Fibroblast of skin of right biceps (primary cell): Measurements from ENCODE around the gene THOC2.
"Not testable (repeated sequence)": the region's sequence is repeated elsewhere in the genome, so short reads cannot be mapped to it uniquely, and the experiment has no call there.

Experiments used
- DNase-seq: peaks from one replicate; pipeline ENCODE4 v3.0.0-alpha.2; 2013

THOC2 gene

DNA sequence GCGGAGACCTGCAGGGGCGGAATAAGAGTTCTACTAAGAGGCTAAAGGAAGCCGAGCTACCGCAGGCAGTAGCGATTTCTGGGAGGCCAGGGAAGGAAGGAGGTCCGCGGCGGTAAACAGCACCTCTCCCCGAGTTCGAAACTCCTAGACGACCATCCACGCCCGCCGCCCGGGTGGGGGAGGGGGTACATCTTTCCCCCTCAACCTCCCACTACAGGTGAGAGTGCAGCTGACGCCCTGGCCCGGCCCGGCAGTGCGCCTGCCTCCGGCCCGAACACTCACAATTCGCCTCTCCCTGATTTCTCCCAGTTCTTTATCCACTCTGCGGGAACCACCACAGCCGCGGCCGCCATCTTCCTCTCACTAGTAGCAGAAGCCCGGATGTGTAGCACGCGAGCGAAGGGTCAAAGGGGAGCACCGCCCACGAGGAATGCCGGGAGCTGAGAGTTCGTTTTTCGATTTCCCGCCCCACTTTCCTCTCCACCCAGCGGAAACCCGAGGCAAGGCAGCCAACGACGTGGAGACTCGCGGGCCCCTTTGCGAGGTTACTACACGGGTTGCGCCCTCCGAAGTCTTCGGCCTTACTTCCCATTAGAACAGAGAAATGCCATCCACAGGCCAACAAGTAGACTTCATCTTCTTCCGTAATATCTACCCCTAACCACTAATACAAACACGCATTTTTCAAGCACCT is at the start of gene THOC2:
THOC2 (minus strand) TSS at position 383 of the 694 bp plus-strand sequence; CDS start at position 353, 30 bp downstream.
- peak; percentile 87 for DNase-seq

- DNase-seq: not testable (repeated sequence)
Observed at GRCh38 chrX:123781786-123782185, 48.9 kb upstream of the THOC2 start.

DNA sequence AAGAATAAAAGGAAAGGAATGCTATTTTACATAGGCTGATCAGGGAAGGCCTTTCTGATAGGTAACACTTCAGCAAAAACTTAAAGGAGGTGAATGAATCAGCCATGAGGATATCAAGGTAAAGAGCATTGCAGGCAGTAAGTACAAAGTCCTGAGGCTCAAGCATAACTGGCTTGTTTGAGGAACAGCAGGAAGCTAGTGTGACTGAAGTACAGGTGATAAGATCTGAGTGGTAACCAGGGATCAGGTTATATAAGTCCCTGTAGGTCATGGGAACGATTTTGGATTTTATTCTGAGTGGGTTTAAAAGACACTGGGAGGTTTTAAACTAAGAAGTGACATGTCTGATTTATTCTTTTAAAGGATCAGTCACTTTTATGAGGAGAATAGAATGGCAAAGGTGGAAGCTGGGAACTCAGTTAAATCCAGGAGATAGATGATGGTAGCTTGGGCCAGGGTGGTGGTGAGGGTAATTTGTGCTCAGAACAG is 47.1 kb upstream of the THOC2 start:
- no peak for DNase-seq

- DNase-seq: peak; percentile 15
Observed at GRCh38 chrX:123773258-123773988, 40.6 kb upstream of the THOC2 start.

DNA sequence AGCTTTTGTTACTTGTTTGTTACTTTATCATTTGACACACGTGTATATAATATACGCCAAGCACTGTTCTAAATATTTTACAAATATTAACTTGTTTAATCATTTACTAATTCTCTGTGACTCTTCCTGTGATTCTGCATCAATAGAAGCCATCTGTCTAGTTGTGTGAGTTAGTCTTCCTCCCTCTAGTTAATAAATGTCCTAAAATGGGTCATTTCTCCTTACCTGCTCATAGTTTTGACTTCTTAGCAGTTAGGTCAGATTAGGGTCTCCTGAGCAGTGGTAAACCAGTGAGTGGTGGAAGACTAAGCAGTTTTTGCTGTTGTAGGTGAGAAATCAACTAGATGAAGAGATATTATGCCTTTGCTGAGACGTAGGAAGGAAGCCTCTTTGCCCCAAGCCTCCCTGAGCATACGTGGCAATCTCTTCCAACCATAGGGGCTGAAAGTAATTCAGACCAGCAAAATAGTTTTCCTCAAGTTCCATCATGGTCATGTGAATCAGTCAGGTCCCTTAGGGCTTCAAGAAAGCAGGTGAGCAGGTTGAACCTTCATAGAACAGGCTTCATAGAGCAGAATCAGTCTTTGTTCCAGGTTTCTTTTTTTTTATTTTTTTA is 38.7 kb upstream of the THOC2 start:
- DNase-seq: no peak

DNA sequence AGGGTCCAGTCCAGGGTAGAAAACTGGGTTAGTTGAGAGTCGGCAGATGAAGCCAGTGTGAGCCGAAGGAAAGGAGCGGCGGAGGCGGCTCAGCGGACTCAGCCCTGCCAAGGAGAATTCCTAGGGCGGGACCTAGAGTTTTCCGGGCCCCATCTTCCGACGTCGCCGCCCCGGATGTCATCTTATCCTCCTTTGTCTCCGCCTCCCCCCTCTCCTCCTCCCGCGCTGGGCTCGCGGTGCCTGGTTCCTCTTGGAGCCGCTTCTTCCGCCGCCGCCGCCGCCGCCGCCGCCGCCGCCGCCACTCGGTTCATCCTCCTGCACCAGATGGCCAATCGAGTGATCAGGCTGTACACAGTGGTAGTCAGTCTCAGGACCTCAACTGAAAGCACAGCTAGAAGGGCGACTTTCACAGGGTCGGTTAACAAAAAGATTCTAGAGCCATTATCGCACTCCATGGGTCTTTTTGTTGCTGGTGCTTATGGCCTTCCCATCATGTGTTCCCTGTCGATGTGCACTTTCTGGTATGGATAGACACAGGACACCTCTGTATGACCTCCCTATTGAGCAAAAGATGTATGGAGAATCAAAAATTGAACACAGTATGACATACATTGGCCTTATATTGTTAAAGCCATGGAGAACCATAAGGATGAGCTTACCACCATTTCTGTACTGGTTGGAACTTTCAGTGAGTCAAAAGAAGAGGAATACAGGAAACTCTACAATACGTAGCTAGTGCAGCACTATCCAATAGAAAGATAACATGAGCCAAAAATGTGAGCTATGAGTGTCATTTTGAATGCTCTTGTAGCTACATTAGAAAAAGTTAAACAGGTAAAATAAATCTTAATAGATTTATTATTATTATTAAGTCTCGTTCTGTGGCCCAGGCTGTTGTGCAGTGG is 32.4 kb upstream of the THOC2 start:
- DNase-seq: peak; percentile 90

GRCh38 chrX:123759849-123760248 is 27.0 kb upstream of the THOC2 start:
- not testable (repeated sequence) for DNase-seq

GRCh38 chrX:123757794-123758193 is 24.9 kb upstream of the THOC2 start:
- DNase-seq: not testable (repeated sequence)

DNA sequence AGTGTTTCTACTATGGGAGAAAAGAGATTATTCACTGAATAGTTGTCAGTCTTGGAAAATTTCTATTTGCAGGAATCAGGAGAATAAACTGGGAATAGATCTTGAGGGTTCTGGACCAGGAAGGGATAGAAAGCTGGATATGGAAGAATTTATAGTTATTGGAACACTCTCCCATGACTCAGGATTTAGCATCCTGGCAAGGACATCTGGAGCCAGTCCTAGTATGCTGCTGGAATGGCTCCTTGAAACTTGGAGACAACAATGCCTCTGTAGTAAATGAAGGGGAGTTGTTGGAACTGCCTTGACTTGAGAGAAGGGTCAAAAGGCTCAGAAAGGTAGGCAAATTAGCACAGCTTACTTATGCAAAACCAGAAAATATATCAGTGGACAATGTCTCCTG is 23.5 kb upstream of the THOC2 start:
- DNase-seq: peak; percentile 38

GRCh38 chrX:123755107-123755506 is 22.3 kb upstream of the THOC2 start:
- DNase-seq: no peak

DNA sequence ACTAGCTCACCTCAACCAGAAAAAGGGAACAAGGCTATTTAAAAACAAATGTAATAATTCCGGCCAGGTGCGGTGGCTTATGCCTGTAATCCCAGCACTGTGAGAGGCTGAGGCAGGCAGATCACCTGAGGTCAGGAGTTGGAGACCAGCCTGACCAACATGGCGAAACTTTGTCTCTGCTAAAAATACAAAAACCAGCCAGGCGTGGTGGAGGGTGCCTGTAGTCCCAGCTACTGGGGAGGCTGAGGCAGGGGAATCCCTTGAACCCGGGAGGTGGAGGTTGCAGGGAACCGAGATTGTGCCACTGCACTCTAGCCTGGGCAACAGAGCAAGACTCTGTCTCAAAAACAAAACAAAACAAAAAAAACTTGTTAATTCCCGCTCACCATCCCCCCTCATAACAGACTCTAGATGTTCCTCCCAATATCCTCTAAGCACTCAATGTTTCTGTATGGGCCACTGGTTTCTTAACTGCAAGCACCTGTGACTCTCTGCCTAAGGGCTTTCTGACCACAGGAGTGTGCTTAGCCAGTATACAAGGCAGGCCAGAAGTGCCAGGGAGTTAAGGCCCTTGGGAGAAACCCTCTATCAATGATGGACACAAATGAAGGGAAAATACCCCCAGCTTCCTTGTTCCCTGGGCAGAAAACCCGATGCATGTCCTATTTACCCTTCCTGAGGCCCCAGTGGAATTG is 21.0 kb upstream of the THOC2 start:
- no peak for DNase-seq

- no peak for DNase-seq
Observed at GRCh38 chrX:123749643-123750042, 16.8 kb upstream of the THOC2 start.

DNA sequence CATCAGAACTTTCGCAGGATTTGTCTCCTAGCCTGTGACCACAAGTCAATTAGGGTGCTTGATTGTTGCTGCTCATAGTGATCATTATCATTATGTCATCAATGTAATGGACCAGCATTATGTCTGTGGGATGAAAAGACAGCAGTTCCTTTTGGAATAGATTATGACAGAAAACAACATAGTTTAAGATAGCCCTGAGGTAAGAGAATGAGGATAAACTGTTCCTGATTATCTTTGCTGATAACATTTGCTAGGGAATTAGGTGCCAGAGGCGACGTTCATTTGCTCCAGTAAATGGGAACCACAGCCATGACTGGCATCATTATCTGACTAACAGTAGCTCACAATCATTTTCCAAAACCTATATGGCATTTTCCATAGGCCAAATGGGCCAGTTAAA is 12.7 kb upstream of the THOC2 start:
- DNase-seq: no peak

DNA sequence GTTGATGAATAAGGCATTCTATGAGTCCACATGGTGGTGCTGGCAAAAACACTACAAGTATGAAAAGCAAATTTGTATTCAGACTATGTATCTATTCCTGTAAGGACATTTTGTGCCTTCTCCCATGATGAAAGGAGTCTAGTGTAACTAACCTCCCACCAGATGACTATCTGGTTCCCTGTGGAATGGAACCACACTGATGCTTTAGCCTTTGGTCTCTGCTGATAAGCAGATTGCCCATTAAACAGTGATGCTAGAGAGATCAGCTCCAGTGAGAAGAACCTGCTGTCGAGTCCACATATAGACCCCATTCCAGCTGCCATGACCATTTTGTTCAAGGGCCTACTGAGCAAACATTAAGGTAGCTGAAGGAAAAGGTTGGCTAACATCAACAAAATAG is 10.5 kb upstream of the THOC2 start:
- no peak for DNase-seq

- no peak for DNase-seq
Observed at GRCh38 chrX:123742440-123742839, 9.6 kb upstream of the THOC2 start.

DNA sequence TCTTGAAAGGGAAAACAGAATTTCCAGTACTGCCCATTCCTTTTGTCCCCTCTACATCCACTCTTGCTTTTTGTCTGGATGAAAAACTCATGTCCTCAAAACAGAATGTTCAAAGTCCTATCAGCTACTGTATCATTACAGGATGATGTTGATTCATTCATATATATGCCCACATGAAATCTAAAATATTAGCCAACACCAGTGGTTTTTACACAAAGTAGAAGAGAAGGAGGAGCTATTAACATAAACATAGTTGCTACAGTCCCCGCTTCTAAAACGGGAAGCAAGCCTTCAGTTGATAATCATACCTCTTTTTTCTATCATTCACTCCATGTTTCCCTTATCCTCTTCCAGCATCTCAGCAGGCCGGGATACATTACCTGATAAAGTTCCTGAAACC is 7.7 kb upstream of the THOC2 start:
- no peak for DNase-seq

DNA sequence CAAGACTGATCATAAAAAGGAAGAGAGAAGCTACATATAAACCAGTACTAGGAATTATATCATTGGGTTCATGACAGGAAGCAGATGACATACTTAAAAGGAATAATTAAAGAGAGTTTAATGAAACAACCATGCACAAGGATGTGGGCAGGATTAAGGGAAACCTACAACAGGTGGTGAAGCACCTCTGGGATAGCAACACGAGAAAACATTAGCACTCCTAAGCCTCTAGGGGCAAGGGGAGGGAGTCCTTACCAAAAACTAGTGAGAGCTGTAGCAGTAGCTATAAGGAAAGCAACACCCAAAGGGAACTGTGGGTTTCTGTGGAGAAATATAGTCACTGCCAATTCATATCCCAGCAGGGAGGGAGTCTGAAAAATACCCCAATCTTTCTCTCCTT is 7.2 kb upstream of the THOC2 start:
- no peak for DNase-seq

- no peak for DNase-seq
Observed at GRCh38 chrX:123739474-123739873, 6.6 kb upstream of the THOC2 start.

DNA sequence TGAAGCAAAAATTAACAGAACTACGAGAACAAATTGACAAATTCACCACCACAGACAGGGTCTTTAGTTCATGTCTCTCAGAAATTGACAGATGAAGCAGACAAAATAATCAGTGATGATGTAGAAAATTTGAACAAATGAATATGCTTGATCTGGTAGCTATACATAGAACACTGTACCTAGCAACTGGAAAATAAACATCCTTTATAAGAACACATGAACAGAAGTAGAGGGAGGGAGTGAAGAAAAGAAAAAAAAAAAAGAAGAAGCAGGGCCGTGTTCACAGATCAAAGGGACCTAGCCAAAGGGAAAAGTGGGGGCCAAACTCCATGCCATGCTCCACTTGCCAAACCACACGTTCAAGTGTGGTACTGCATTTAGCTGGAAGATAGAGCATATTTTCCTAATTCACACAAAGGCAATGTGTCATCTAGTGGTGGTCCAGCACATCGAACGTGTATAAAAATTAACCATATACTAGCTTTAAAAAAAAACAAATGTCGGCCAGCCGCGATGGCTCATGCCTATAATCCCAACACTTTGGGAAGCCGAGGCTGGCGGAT is 5.6 kb upstream of the THOC2 start:
- DNase-seq: no peak

- DNase-seq: peak; percentile 89
Observed at GRCh38 chrX:123736333-123736921, 3.6 kb upstream of the THOC2 start.

DNA sequence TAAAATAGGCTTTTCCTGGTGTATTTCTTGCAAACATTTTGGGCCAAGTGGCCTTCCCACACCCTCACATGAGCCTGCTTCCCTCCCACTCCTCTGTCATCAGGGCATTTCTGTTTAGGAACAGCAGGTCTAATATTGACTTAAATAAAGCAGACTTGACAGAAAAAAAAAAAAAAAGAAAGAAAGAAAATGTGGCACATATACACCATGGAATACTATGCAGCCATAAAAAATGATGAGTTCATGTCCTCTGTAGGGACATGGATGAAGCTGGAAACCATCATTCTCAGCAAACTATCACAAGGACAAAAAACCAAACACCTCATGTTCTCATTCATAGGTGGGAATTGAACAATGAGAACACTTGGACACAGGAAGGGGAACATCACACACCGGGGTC is 2.3 kb upstream of the THOC2 start:
- DNase-seq: not testable (repeated sequence)
